Effector memory CD8-positive, alpha-beta T cell (primary cell): ENCODE data around the gene RGS1.

ENCODE experiments used
- ATAC-seq: fragments of 150-1000 bp; cut with Tn5 transposase; replicated peaks from 2 replicates; pipeline ENCODE4 v1.10.0; 2021; ENCODE audit warnings: mild to moderate bottlenecking, moderate library complexity
- DNase-seq, 3 experiments: peaks; one replicate each; pipeline ENCODE4 v3.0.0; 2021
- H3K27ac Mint-ChIP-seq, 2 donors: one replicate each; pipeline ENCODE4 v1.8.0; 2022; ENCODE audit warnings: mild to moderate bottlenecking in 2 of 2, mixed read lengths in 2 of 2, moderate library complexity in 2 of 2
- H3K27me3 Mint-ChIP-seq, 2 donors: one replicate each; pipeline ENCODE4 v1.8.0; 2022; ENCODE audit warnings: mixed read lengths in 2 of 2
- H3K36me3 Mint-ChIP-seq: one replicate; pipeline ENCODE4 v1.8.0; 2022; ENCODE audit warnings: mild to moderate bottlenecking, moderate library complexity, mixed read lengths; ENCODE audit not compliant: insufficient read depth
- H3K4me1 Mint-ChIP-seq, 2 donors: one replicate each; pipeline ENCODE4 v1.8.0; 2022; ENCODE audit warnings: low read depth in 2 of 2, mixed read lengths in 2 of 2
- H3K4me3 Mint-ChIP-seq, 2 donors: one replicate each; pipeline ENCODE4 v1.8.0; 2022; ENCODE audit warnings: mild to moderate bottlenecking in 2 of 2, mixed read lengths in 2 of 2, moderate library complexity in 2 of 2
- H3K9me3 Mint-ChIP-seq, 2 donors: one replicate each; pipeline ENCODE4 v1.8.0; 2022; ENCODE audit warnings: mixed read lengths in 2 of 2

RGS1 gene

GRCh38 chr1:192579010-192579738 lies 3.6 kb downstream of the RGS1 start:
- Mint-ChIP-seq H3K27me3 (no peaks in the 10 kb centered on the region), H3K9me3 (no peaks in the 10 kb centered on the region), H3K4me3 (peak overlapping the region; percentile 61 to 87), H3K27ac (peak overlapping the region; percentile 96 to 100), H3K4me1 (peaks cover 11 to 34% of the 10 kb centered on the region in 2 donors), H3K36me3 (peaks cover 59% of the 10 kb centered on the region)
- ATAC-seq = peak; percentile 20
- DNase-seq = peak in 2 of 3 experiments; percentile 15 to 32

GRCh38 chr1:192580351-192580962 lies 4.9 kb downstream of the RGS1 start:
- Mint-ChIP-seq H3K4me1 (peaks cover 7 to 24% of the 10 kb centered on the region in 2 donors), H3K27me3 (no peaks in the 10 kb centered on the region), H3K36me3 (peaks cover 56% of the 10 kb centered on the region), H3K27ac (peak overlapping the region in 1 of 2 donors; percentile 50), H3K9me3 (no peaks in the 10 kb centered on the region), H3K4me3 (peak overlapping the region; percentile 24 to 87)
- ATAC-seq (peak; percentile 23), DNase-seq (peak in 1 of 3 experiments; percentile 26)

- H3K9me3 Mint-ChIP-seq = no peaks in the 10 kb centered on the region
- H3K27ac Mint-ChIP-seq = peak overlapping the region; percentile 11 to 50
- peaks cover 3 to 20% of the 10 kb centered on the region in 2 donors for H3K4me1 Mint-ChIP-seq
- ATAC-seq = no peak
- no peak for DNase-seq
- H3K36me3 Mint-ChIP-seq = peaks cover 47% of the 10 kb centered on the region
- no peaks in the 10 kb centered on the region for H3K27me3 Mint-ChIP-seq
- no peak overlapping the region for H3K4me3 Mint-ChIP-seq
Measured at GRCh38 chr1:192581131-192581927, 5.8 kb downstream of the RGS1 start.

GRCh38 chr1:192584866-192585265 lies 9.3 kb downstream of the RGS1 start:
- Mint-ChIP-seq H3K4me1 (peaks cover 0 to 2% of the 10 kb centered on the region in 2 donors), H3K27me3 (no peaks in the 10 kb centered on the region), H3K4me3 (no peak overlapping the region), H3K36me3 (peaks cover 14% of the 10 kb centered on the region), H3K9me3 (no peaks in the 10 kb centered on the region), H3K27ac (no peak overlapping the region)
- DNase-seq = no peak
- no peak for ATAC-seq

- Mint-ChIP-seq H3K27ac (no peak overlapping the region), H3K4me1 (no peaks in the 10 kb centered on the region), H3K9me3 (no peaks in the 10 kb centered on the region), H3K4me3 (no peak overlapping the region), H3K36me3 (no peaks in the 10 kb centered on the region), H3K27me3 (no peaks in the 10 kb centered on the region)
- no peak for DNase-seq
- no peak for ATAC-seq
Measured at GRCh38 chr1:192587386-192588266, 12.1 kb downstream of the RGS1 start.

- no peak overlapping the region for H3K4me3 Mint-ChIP-seq
- ATAC-seq = no peak
- no peaks in the 10 kb centered on the region for H3K27me3 Mint-ChIP-seq
Measured at GRCh38 chr1:192588546-192588945, 13.0 kb downstream of the RGS1 start.

GRCh38 chr1:192589813-192590212 lies 14.2 kb downstream of the RGS1 start:
- Mint-ChIP-seq H3K9me3 (no peaks in the 10 kb centered on the region), H3K27ac (no peak overlapping the region), H3K4me3 (no peak overlapping the region), H3K36me3 (no peaks in the 10 kb centered on the region), H3K27me3 (no peaks in the 10 kb centered on the region), H3K4me1 (no peaks in the 10 kb centered on the region)
- DNase-seq = no peak
- ATAC-seq = no peak

More at GRCh38 chr1:192588546-192588945, 13.0 kb downstream of the RGS1 start:
- no peak for DNase-seq
- no peaks in the 10 kb centered on the region for H3K36me3 Mint-ChIP-seq
- no peak overlapping the region for H3K27ac Mint-ChIP-seq
- no peaks in the 10 kb centered on the region for H3K9me3 Mint-ChIP-seq
- H3K4me1 Mint-ChIP-seq = no peaks in the 10 kb centered on the region

- Mint-ChIP-seq H3K36me3 (no peaks in the 10 kb centered on the region), H3K9me3 (no peaks in the 10 kb centered on the region), H3K4me3 (no peak overlapping the region), H3K4me1 (no peaks in the 10 kb centered on the region), H3K27me3 (no peaks in the 10 kb centered on the region), H3K27ac (no peak overlapping the region)
- ATAC-seq = no peak
- DNase-seq = no peak
Measured at GRCh38 chr1:192592517-192592916, 16.9 kb downstream of the RGS1 start.

GRCh38 chr1:192592981-192593708 lies 17.6 kb downstream of the RGS1 start:
- no peak overlapping the region for H3K4me3 Mint-ChIP-seq
- no peak for ATAC-seq
- no peak overlapping the region for H3K27ac Mint-ChIP-seq
- no peaks in the 10 kb centered on the region for H3K9me3 Mint-ChIP-seq
- H3K27me3 Mint-ChIP-seq = no peaks in the 10 kb centered on the region
- no peaks in the 10 kb centered on the region for H3K36me3 Mint-ChIP-seq
- no peaks in the 10 kb centered on the region for H3K4me1 Mint-ChIP-seq
- no peak for DNase-seq

GRCh38 chr1:192595299-192595698 lies 19.7 kb downstream of the RGS1 start:
- Mint-ChIP-seq H3K4me3 (no peak overlapping the region), H3K9me3 (no peaks in the 10 kb centered on the region), H3K4me1 (no peaks in the 10 kb centered on the region), H3K27me3 (no peaks in the 10 kb centered on the region), H3K36me3 (no peaks in the 10 kb centered on the region), H3K27ac (no peak overlapping the region)
- no peak for DNase-seq
- no peak for ATAC-seq

GRCh38 chr1:192598589-192598988 lies 23.0 kb downstream of the RGS1 start:
- no peaks in the 10 kb centered on the region for H3K36me3 Mint-ChIP-seq

GRCh38 chr1:192600275-192600674 lies 24.7 kb downstream of the RGS1 start:
- H3K4me3 Mint-ChIP-seq = no peak overlapping the region
- no peak for DNase-seq
- H3K36me3 Mint-ChIP-seq = no peaks in the 10 kb centered on the region
- no peaks in the 10 kb centered on the region for H3K9me3 Mint-ChIP-seq
- peaks cover 8 to 32% of the 10 kb centered on the region in 2 donors for H3K4me1 Mint-ChIP-seq
- no peak overlapping the region for H3K27ac Mint-ChIP-seq
- no peaks in the 10 kb centered on the region for H3K27me3 Mint-ChIP-seq
- ATAC-seq = no peak

More at GRCh38 chr1:192598589-192598988, 23.0 kb downstream of the RGS1 start:
- DNase-seq = no peak
- no peak for ATAC-seq
- Mint-ChIP-seq H3K4me1 (peaks cover 8 to 27% of the 10 kb centered on the region in 2 donors), H3K27me3 (no peaks in the 10 kb centered on the region), H3K27ac (no peak overlapping the region), H3K9me3 (no peaks in the 10 kb centered on the region), H3K4me3 (no peak overlapping the region)
